ENCODE measurements around the gene SKIC2. TPM values are rescaled to one million over a fixed set of nuclear protein-coding genes. Genes with fewer than 3 reads are reported as not detected.

The SKIC2 gene
- total and polyA plus RNA-seq, 2 of the 8 experiments (the other 6 are each of a cell fraction or from before 2014, with no cell fraction given): 42.1 to 59.7 TPM

DNA sequence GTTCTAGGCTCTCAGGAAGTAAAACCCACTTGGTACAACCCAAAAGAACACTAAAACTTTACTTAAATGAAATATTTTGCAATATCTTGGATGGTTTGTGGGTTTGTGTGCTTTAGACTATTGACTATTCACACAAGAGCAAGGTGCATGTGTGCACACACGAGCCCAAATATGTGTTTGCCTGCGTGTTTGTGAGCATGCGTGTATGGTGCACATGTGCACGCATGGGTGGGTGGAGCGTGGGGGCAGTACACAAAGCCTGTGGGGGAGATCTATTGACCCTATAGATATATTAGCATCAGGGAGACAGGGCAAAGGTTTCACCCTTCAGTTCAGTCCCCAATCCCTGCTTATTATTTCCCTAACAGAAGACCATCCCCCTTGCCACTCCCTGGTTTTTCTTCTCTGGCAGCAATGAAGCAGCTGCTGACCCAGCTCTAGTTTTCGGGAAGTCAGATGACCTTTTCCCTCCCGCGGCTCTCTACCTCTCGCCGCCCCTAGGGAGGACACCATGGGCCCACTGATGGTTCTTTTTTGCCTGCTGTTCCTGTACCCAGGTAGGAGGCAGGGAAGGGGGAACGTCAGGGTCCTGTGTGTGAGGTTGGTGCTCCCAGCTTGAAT is 31.6 kb upstream of the SKIC2 start, which contains the start of gene C2:
Gene C2, plus strand, starts transcription at position 476 of the 621 bp plus-strand sequence. Its CDS starts 36 bp downstream, at position 512.
- no peak within 1 kb of the TSS for H4K5ac ChIP-seq (ENCODE audit: insufficient read length, low read depth, low read length)
- no peak within 1 kb of the TSS for H3K56ac ChIP-seq (replicated peaks; ENCODE audit: insufficient read length, low read depth, low read length)
- no peaks in the 10 kb centered on the region for H3K9me3 ChIP-seq (ENCODE audit: insufficient read depth in 2 of 2, low read depth in 1 of 2, low read length in 1 of 2)
- H3K79me2 ChIP-seq (ENCODE audit: control insufficient read depth in 1 of 2, insufficient read depth in 2 of 2, low read length in 2 of 2): no peaks in the 10 kb centered on the region
- H2AFZ ChIP-seq (ENCODE audit: low read length): peak within 1 kb of the TSS; percentile 84; the same call in 1 of the 2 replicates
- H3K23me2 ChIP-seq (ENCODE audit: low read depth, low read length): no peaks in the 10 kb centered on the region
- TF ChIP-seq SAP30 (IDR thresholded peaks at IDR 0.05; ENCODE audit: insufficient read depth, insufficient replicate concordance, low read length): no peak
- no peak for TF ChIP-seq ASH2L (IDR thresholded peaks at IDR 0.05; ENCODE audit: low read length)
- TF ChIP-seq, protein P1, sequence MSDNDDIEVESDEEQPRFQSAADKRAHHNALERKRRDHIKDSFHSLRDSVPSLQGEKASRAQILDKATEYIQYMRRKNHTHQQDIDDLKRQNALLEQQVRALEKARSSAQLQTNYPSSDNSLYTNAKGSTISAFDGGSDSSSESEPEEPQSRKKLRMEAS (IDR thresholded peaks at IDR 0.05): no peak
- no peak for TF ChIP-seq BACH1 (IDR thresholded peaks at IDR 0.05; ENCODE audit: low read length)
- TF ChIP-seq CHD1 (IDR thresholded peaks at IDR 0.05; ENCODE audit: low read depth, low read length): no peak
- TF ChIP-seq EZH2 (IDR thresholded peaks at IDR 0.05; ENCODE audit: low read depth, low read length, severe bottlenecking): no peak
- TF ChIP-seq SUZ12 (IDR thresholded peaks at IDR 0.05; ENCODE audit: low read length): no peak
- TF ChIP-seq NANOG (IDR thresholded peaks at IDR 0.05; ENCODE audit: insufficient read depth, low read depth, low read length, poor library complexity, severe bottlenecking): no peak
- no peak for TF ChIP-seq NRF1 (IDR thresholded peaks at IDR 0.05; ENCODE audit: low read depth, low read length)
- no peak within 1 kb of the TSS for H2BK15ac ChIP-seq (ENCODE audit: low read length)
- H3K23ac ChIP-seq (ENCODE audit: insufficient read length): no peak within 1 kb of the TSS
- H4K8ac ChIP-seq (ENCODE audit: extremely low read depth, insufficient read depth, low read length): no peak within 1 kb of the TSS
- no peaks in the 10 kb centered on the region for H3K27me3 ChIP-seq (replicated peaks in 1 of 4; ENCODE audit: control insufficient read depth in 3 of 4, extremely low read depth in 1 of 4, insufficient read depth in 3 of 4, low read length in 3 of 4)
- WGBS, 2 experiments (ENCODE audit: extremely low coverage in 1 of 2, insufficient coverage in 1 of 2, insufficient read length in 1 of 2, insufficient replicate concordance in 2 of 2, low coverage in 1 of 2, low lambda C conversion rate in 2 of 2, missing lambda C conversion rate in 1 of 2): 83% methylated on average over 11 of the region's 11 CpGs; no CpG with 5 or more reads in 1 of the 2 experiments
- no peak within 1 kb of the TSS for H3K4me3 ChIP-seq (ENCODE audit: extremely low read depth in 1 of 4, insufficient read depth in 2 of 4, low read depth in 3 of 4, low read length in 4 of 4)
- ChIA-PET POLR2A (ENCODE audit: partially characterized antibody) (interaction anchor here (1.4 kb wide), 1 partner anchor 23 kb away, joined by 4 read pairs; no protein-coding TSS in a partner anchor), CTCF (ENCODE audit: partially characterized antibody) (no interaction called here)
- H3K14ac ChIP-seq (ENCODE audit: insufficient read length): no peak within 1 kb of the TSS
- no peak within 1 kb of the TSS for H3K27ac ChIP-seq (ENCODE audit: low read depth, low read length)
- H3K9ac ChIP-seq (replicated peaks in 1 of 4; ENCODE audit: extremely low read depth in 1 of 4, low read depth in 3 of 4, low read length in 3 of 4): no peak within 1 kb of the TSS
- no peak within 1 kb of the TSS for H2BK20ac ChIP-seq (ENCODE audit: low read length)
- H3K4me2 ChIP-seq (ENCODE audit: insufficient read depth in 1 of 2, low read depth in 2 of 2, low read length in 2 of 2): no peak within 1 kb of the TSS
- H3K18ac ChIP-seq (ENCODE audit: extremely low read depth, low read length): no peak within 1 kb of the TSS
- no peaks in the 10 kb centered on the region for H3K36me3 ChIP-seq (ENCODE audit: control insufficient read depth in 2 of 4, insufficient read depth in 4 of 4, low read length in 3 of 4)
- FAIRE-seq: no peak
- no peaks in the 10 kb centered on the region for H4K20me1 ChIP-seq (replicated peaks in 1 of 2; ENCODE audit: control insufficient read depth in 1 of 2, insufficient read depth in 2 of 2, low read length in 2 of 2)
- H3K4me1 ChIP-seq (replicated peaks in 1 of 4; ENCODE audit: control insufficient read depth in 3 of 4, insufficient read depth in 4 of 4, low read length in 3 of 4): no peaks in the 10 kb centered on the region
- no peak within 1 kb of the TSS for H2AK5ac ChIP-seq (ENCODE audit: low read depth, low read length)
- DNase-seq (ENCODE audit: low read depth in 1 of 2, low spot score in 2 of 2): no peak
- no peak within 1 kb of the TSS for H2BK120ac ChIP-seq (replicated peaks; ENCODE audit: low read depth, low read length)
- H2BK12ac ChIP-seq (ENCODE audit: low read depth, low read length): no peak within 1 kb of the TSS
- H2BK5ac ChIP-seq (ENCODE audit: low read depth, low read length): no peak within 1 kb of the TSS
- H3K79me1 ChIP-seq (ENCODE audit: low read depth, low read length): no peaks in the 10 kb centered on the region
- H4K91ac ChIP-seq (replicated peaks; ENCODE audit: insufficient read length, low read length): peak within 1 kb of the TSS; percentile 22
- H3K4ac ChIP-seq (replicated peaks; ENCODE audit: insufficient read length, low read depth, low read length): no peak within 1 kb of the TSS
